Thoracic aorta (tissue), 2 donors: ENCODE data around the gene CDC14B. TPM values are rescaled to one million over a fixed set of nuclear protein-coding genes. Genes with fewer than 3 reads are reported as not detected.

Experiments
- ATAC-seq: fragments of 150-250 bp; one replicate; pipeline ENCODE4 v1.8.0; 2017; ENCODE audit warnings: low read depth; ENCODE audit not compliant: insufficient number of reproducible peaks, low FRiP score
- DNase-seq: peaks from one replicate; pipeline ENCODE4 v3.0.0-alpha.2; 2020; ENCODE audit warnings: low spot score
- H3K27ac ChIP-seq, 2 donors: fragments of 200-600 bp; sonication (generic); 1 replicate in 1 of 2; 2 replicates in 1 of 2; pipeline ENCODE4 v1.5.1; 2016; ENCODE audit warnings: mild to moderate bottlenecking in 2 of 2, moderate library complexity in 2 of 2
- H3K27me3 ChIP-seq: fragments of 200-600 bp; sonication (generic); replicated peaks from 2 replicates; pipeline ENCODE4 v1.6.0; 2016; ENCODE audit warnings: mild to moderate bottlenecking; ENCODE audit not compliant: insufficient read depth
- H3K36me3 ChIP-seq: fragments of 200-600 bp; sonication (generic); one replicate; pipeline ENCODE4 v1.5.1; 2016
- H3K4me1 ChIP-seq, 2 donors: fragments of 200-600 bp; sonication (generic); 1 replicate in 1 of 2; 2 replicates in 1 of 2; pipeline versions ENCODE4 v1.5.1 to v1.6.0; 2016; ENCODE audit warnings: low read depth in 2 of 2, mild to moderate bottlenecking in 1 of 2; ENCODE audit not compliant: control insufficient read depth in 1 of 2
- H3K4me3 ChIP-seq: fragments of 200-600 bp; sonication (generic); 2 replicates; pipeline ENCODE4 v1.5.1; 2016; ENCODE audit warnings: mild to moderate bottlenecking
- H3K9me3 ChIP-seq: fragments of 200-600 bp; sonication (generic); 2 replicates; pipeline ENCODE4 v1.5.1; 2016
- CTCF ChIP-seq: fragments of 200-600 bp; sonication (generic); IDR thresholded peaks from one replicate; pipeline ENCODE4 v1.5.1; 2019; ENCODE audit warnings: antibody characterized with exemption
- total RNA-seq, 2 donors: library from RNA; depleted of rRNA; stranded (reverse); fragments of >200 nt; gene quantifications; one replicate each; pipeline versions ENCODE4 v1.1.0 to v1.2.3, GENCODE V29; 2016

CDC14B gene
- total RNA-seq, 2 donors from 2014 or later: 25.7 to 39.5 TPM

GRCh38 chr9:96620832-96621269 is 1.2 kb upstream of the CDC14B start:
- Histone ChIP-seq H3K27me3 (no peaks in the 10 kb centered on the region), H3K27ac (no peak overlapping the region), H3K36me3 (no peaks in the 10 kb centered on the region), H3K9me3 (no peaks in the 10 kb centered on the region), H3K4me3 (no peak overlapping the region), H3K4me1 (peaks cover 0 to 7% of the 10 kb centered on the region in 2 donors)
- no peak for DNase-seq
- no peak for ATAC-seq
- TF ChIP-seq CTCF: no peak

GRCh38 chr9:96620181-96620514 is 505 bp upstream of the CDC14B start:
- peak overlapping the region; percentile 70 for H3K4me3 ChIP-seq
- no peaks in the 10 kb centered on the region for H3K9me3 ChIP-seq
- no peak for DNase-seq
- no peaks in the 10 kb centered on the region for H3K36me3 ChIP-seq
- H3K27ac ChIP-seq: peak overlapping the region in 1 of 2 donors; percentile 65
- ATAC-seq: no peak
- TF ChIP-seq CTCF: no peak
- peaks cover 0 to 7% of the 10 kb centered on the region in 2 donors for H3K4me1 ChIP-seq
- H3K27me3 ChIP-seq: no peaks in the 10 kb centered on the region

- H3K9me3 ChIP-seq: no peaks in the 10 kb centered on the region
- no peaks in the 10 kb centered on the region for H3K27me3 ChIP-seq
- peaks cover 0 to 7% of the 10 kb centered on the region in 2 donors for H3K4me1 ChIP-seq
- H3K36me3 ChIP-seq: no peaks in the 10 kb centered on the region
- peak overlapping the region; percentile 81 for H3K4me3 ChIP-seq
- DNase-seq: no peak
- TF ChIP-seq CTCF: no peak
- peak overlapping the region; percentile 81 to 90 for H3K27ac ChIP-seq
- ATAC-seq: no peak
Measured at GRCh38 chr9:96619124-96619465, 548 bp downstream of the CDC14B start.

GRCh38 chr9:96618209-96619123 is 1.2 kb downstream of the CDC14B start:
- DNase-seq (no peak), ATAC-seq (peak; percentile 45)
- H3K36me3 ChIP-seq: no peaks in the 10 kb centered on the region
- no peaks in the 10 kb centered on the region for H3K9me3 ChIP-seq
- H3K4me1 ChIP-seq: peaks cover 0 to 7% of the 10 kb centered on the region in 2 donors
- H3K27ac ChIP-seq: peak overlapping the region; percentile 81 to 90
- TF ChIP-seq CTCF: no peak
- H3K4me3 ChIP-seq: peak overlapping the region; percentile 81
- no peaks in the 10 kb centered on the region for H3K27me3 ChIP-seq

GRCh38 chr9:96617439-96618185 is 2.0 kb downstream of the CDC14B start:
- Histone ChIP-seq H3K36me3 (no peaks in the 10 kb centered on the region), H3K9me3 (no peaks in the 10 kb centered on the region), H3K4me3 (peak overlapping the region; percentile 81), H3K4me1 (peaks cover 8 to 16% of the 10 kb centered on the region in 2 donors), H3K27ac (peak overlapping the region; percentile 81 to 90), H3K27me3 (no peaks in the 10 kb centered on the region)
- ATAC-seq (no peak), DNase-seq (no peak)
- TF ChIP-seq CTCF: no peak
